Measurements from ENCODE around the gene CD47. TPM values are rescaled to one million over a fixed set of nuclear protein-coding genes. Genes with fewer than 3 reads are reported as not detected.

CD47 gene
- total RNA-seq, 1 experiment from 2014 or later, result 63.6 TPM

DNA sequence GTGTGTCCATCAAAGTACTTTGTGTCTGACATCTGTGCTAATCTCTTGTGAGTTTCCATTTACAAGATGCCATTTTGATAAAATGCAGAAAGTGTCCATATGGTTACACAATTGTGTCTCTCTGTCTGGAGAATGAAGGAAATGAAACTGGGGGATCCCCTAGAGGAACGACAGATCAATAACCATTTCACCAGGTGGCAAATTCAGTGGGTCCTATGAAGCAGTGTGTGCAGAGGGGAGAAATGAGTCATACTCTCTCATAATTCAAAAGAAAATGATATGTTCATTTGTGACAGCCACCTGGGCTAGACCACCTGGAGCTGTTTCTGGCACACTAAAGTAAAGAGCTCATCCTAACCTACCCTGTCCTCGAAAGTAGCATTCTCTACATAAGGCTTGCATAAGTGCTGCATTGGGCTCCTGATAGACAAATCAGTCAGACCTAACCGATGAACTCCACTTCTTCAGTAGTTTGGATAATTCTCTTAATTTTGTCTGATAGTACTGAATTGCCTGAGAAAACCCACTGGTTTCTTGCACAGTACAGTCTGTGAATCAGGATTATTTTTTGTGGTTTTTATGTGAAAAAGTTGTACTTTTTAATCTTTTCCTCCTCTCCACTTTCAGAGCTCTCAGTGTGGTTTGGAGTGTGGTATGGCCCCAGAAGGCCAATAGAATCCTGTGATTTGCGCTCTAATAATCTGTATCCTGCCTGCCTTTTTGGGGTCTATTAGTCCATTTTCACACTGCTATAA lies 10.3 kb upstream of the CD47 start:
- BruUV-seq (replicated peaks), result no TSS peak
- no peaks in the 10 kb centered on the region for H3K79me2 ChIP-seq (ENCODE audit: low read length)
- intact Hi-C loops (cut with micrococcal nuclease), result no loop called here
- peaks cover 28% of the 10 kb centered on the region for H3K4me1 ChIP-seq (ENCODE audit: insufficient read depth, low read length)
- no peak overlapping the region for H3K4me2 ChIP-seq (ENCODE audit: low read length)
- no peaks in the 10 kb centered on the region for H3K36me3 ChIP-seq (ENCODE audit: low read depth, low read length)
- CTCF ChIA-PET, result no interaction called here
- H3K9ac ChIP-seq (ENCODE audit: low read length), result no peak overlapping the region
- no peak for DNase-seq
- POLR2A ChIA-PET (ENCODE audit: unreplicated experiment), result no interaction called here
- no peaks in the 10 kb centered on the region for H4K20me1 ChIP-seq (ENCODE audit: low read length)
- no peak for ATAC-seq
- no peak overlapping the region for H3K27ac ChIP-seq (ENCODE audit: low read length)
- TF ChIP-seq, protein P1, sequence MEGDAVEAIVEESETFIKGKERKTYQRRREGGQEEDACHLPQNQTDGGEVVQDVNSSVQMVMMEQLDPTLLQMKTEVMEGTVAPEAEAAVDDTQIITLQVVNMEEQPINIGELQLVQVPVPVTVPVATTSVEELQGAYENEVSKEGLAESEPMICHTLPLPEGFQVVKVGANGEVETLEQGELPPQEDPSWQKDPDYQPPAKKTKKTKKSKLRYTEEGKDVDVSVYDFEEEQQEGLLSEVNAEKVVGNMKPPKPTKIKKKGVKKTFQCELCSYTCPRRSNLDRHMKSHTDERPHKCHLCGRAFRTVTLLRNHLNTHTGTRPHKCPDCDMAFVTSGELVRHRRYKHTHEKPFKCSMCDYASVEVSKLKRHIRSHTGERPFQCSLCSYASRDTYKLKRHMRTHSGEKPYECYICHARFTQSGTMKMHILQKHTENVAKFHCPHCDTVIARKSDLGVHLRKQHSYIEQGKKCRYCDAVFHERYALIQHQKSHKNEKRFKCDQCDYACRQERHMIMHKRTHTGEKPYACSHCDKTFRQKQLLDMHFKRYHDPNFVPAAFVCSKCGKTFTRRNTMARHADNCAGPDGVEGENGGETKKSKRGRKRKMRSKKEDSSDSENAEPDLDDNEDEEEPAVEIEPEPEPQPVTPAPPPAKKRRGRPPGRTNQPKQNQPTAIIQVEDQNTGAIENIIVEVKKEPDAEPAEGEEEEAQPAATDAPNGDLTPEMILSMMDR (conservative IDR thresholded peaks at IDR 0.05; ENCODE audit: low read depth, low read length), result no peak
- TF ChIP-seq EZH2phosphoT487 (IDR thresholded peaks at IDR 0.05; ENCODE audit: borderline replicate concordance, low read length), result no peak
- TF ChIP-seq EZH2 (IDR thresholded peaks at IDR 0.05; ENCODE audit: low read length, unreplicated experiment), result no peak
- H2AFZ ChIP-seq (ENCODE audit: low read length), result no peak overlapping the region
- H3K4me3 ChIP-seq (ENCODE audit: low read length), result no peak overlapping the region
- H3K9me2 ChIP-seq (replicated peaks; ENCODE audit: low read length), result no peaks in the 10 kb centered on the region
- H3K27me3 ChIP-seq (ENCODE audit: low read length), result no peaks in the 10 kb centered on the region
- H3K9me3 ChIP-seq (ENCODE audit: low read length), result no peaks in the 10 kb centered on the region
- H3F3A ChIP-seq (ENCODE audit: low read length, unreplicated experiment), result no peaks in the 10 kb centered on the region

DNA sequence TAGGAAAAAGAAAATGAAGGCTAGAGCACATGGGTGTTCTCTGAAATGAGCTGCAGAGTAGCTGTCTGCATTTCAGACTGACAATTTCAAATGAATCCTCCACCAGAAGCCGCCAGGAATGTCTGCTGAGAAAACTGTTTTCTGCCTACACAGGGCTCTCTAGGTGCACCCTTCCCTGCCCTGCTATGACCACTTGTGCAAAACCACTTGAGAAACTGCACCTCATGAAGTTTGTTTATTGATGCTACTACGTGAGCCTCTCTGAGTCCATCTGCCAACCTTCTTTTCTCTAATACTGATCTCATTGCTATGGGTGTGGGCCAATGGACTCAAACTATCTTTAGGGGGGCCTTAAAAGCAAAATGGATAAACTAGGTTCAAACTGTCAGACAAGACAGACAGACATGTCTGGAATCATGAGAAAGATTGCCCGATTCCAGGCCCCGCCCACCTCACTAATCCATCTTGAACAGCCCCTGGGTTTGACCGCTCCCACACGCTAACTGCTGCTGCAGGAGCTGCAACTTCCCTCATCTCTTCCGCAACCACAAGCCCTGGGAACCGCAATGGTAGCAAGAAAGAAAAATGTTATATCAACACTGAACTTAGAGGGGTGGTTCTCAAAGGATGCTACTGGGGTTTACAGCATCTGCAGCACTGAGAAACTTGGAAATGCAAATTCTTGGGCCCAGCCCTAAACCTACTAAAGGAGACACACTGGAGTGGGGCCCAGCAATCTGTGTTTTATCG lies 9.0 kb upstream of the CD47 start:
- no peak overlapping the region for H3K4me2 ChIP-seq (ENCODE audit: low read length)
- DNase-seq, result no peak
- CTCF ChIA-PET, result no interaction called here
- BruUV-seq (replicated peaks), result no TSS peak
- no peaks in the 10 kb centered on the region for H3K36me3 ChIP-seq (ENCODE audit: low read depth, low read length)
- no peaks in the 10 kb centered on the region for H3K9me2 ChIP-seq (replicated peaks; ENCODE audit: low read length)
- no peaks in the 10 kb centered on the region for H3K9me3 ChIP-seq (ENCODE audit: low read length)
- H3K27me3 ChIP-seq (ENCODE audit: low read length), result no peaks in the 10 kb centered on the region
- TF ChIP-seq EZH2 (IDR thresholded peaks at IDR 0.05; ENCODE audit: low read length, unreplicated experiment) (no peak), EZH2phosphoT487 (IDR thresholded peaks at IDR 0.05; ENCODE audit: borderline replicate concordance, low read length) (no peak)
- TF ChIP-seq, protein P1 (conservative IDR thresholded peaks at IDR 0.05; ENCODE audit: low read depth, low read length), result no peak
- no peaks in the 10 kb centered on the region for H4K20me1 ChIP-seq (ENCODE audit: low read length)
- H2AFZ ChIP-seq (ENCODE audit: low read length), result no peak overlapping the region
- H3K79me2 ChIP-seq (ENCODE audit: low read length), result no peaks in the 10 kb centered on the region
- POLR2A ChIA-PET (ENCODE audit: unreplicated experiment), result no interaction called here
- H3F3A ChIP-seq (ENCODE audit: low read length, unreplicated experiment), result no peaks in the 10 kb centered on the region
- H3K4me1 ChIP-seq (ENCODE audit: insufficient read depth, low read length), result peaks cover 17% of the 10 kb centered on the region
- intact Hi-C loops (cut with micrococcal nuclease), result no loop called here
- no peak overlapping the region for H3K4me3 ChIP-seq (ENCODE audit: low read length)
- H3K9ac ChIP-seq (ENCODE audit: low read length), result no peak overlapping the region
- no peak for ATAC-seq
- H3K27ac ChIP-seq (ENCODE audit: low read length), result no peak overlapping the region

DNA sequence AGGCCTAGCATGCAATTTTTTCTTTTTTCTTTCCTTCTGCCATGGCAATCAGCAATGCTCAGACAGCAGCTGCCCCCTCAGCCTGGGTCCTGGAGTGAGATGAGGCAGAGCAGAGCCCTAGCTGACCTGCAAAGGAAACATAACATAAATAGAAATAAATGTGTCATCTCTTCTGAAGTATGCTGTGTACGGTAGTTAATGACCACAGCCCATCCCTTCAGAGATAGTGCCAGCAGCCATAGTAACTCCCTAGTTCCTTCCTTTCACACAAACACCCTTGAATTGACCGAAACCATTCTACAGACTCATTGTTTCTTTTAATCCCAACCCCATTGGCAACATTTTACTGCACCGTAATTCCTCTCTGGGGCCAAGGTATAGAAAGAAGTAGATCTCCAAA lies 8.4 kb upstream of the CD47 start:
- POLR2A ChIA-PET (ENCODE audit: unreplicated experiment), result no interaction called here
- Histone ChIP-seq H3K9me2 (replicated peaks; ENCODE audit: low read length) (no peaks in the 10 kb centered on the region), H2AFZ (ENCODE audit: low read length) (no peak overlapping the region), H4K20me1 (ENCODE audit: low read length) (no peaks in the 10 kb centered on the region), H3K4me1 (ENCODE audit: insufficient read depth, low read length) (peaks cover 11% of the 10 kb centered on the region), H3K9ac (ENCODE audit: low read length) (no peak overlapping the region), H3K27ac (ENCODE audit: low read length) (no peak overlapping the region), H3K27me3 (ENCODE audit: low read length) (no peaks in the 10 kb centered on the region), H3K4me3 (ENCODE audit: low read length) (no peak overlapping the region), H3F3A (ENCODE audit: low read length, unreplicated experiment) (no peaks in the 10 kb centered on the region), H3K36me3 (ENCODE audit: low read depth, low read length) (no peaks in the 10 kb centered on the region), H3K4me2 (ENCODE audit: low read length) (no peak overlapping the region), H3K79me2 (ENCODE audit: low read length) (no peaks in the 10 kb centered on the region), H3K9me3 (ENCODE audit: low read length) (no peaks in the 10 kb centered on the region)
- TF ChIP-seq EZH2phosphoT487 (IDR thresholded peaks at IDR 0.05; ENCODE audit: borderline replicate concordance, low read length) (no peak), EZH2 (IDR thresholded peaks at IDR 0.05; ENCODE audit: low read length, unreplicated experiment) (no peak)
- TF ChIP-seq, protein P1 (conservative IDR thresholded peaks at IDR 0.05; ENCODE audit: low read depth, low read length), result no peak
- DNase-seq (peak; percentile 20), ATAC-seq (peak; percentile 76)
- intact Hi-C loops (cut with micrococcal nuclease), result no loop called here
- CTCF ChIA-PET, result no interaction called here
- no TSS peak for BruUV-seq (replicated peaks)

Data from PC-3 (cell line).